Nephron progenitor cell (in vitro differentiated cells): ENCODE data around the gene OR10G6.

Source experiments
- DNase-seq: peaks from one replicate; pipeline ENCODE4 v3.0.0; 2021
- H3K27ac Mint-ChIP-seq: 2 replicates; pipeline ENCODE4 v1.8.0; 2021; ENCODE audit warnings: mild to moderate bottlenecking, moderate library complexity, mixed read lengths
- H3K27me3 Mint-ChIP-seq: 2 replicates; pipeline ENCODE4 v1.8.0; 2021; ENCODE audit warnings: mild to moderate bottlenecking, low read depth, mixed read lengths; ENCODE audit not compliant: poor library complexity
- H3K36me3 Mint-ChIP-seq: 2 replicates; pipeline ENCODE4 v1.8.0; 2021; ENCODE audit warnings: low read depth, mixed read lengths
- H3K4me1 Mint-ChIP-seq: 2 replicates; pipeline ENCODE4 v1.8.0; 2021; ENCODE audit warnings: mixed read lengths
- H3K4me3 Mint-ChIP-seq: 2 replicates; pipeline ENCODE4 v1.8.0; 2021; ENCODE audit warnings: mild to moderate bottlenecking, moderate library complexity, mixed read lengths
- H3K9me3 Mint-ChIP-seq: 2 replicates; pipeline ENCODE4 v1.8.0; 2021; ENCODE audit warnings: mild to moderate bottlenecking, moderate library complexity, mixed read lengths
- TF ChIP-seq, protein P1 (sequence below): fragments of 200-600 bp; sonication (generic); IDR thresholded peaks from 2 replicates; pipeline ENCODE4 v1.5.0; 2021; ENCODE audit warnings: antibody characterized with exemption

Gene OR10G6

DNA sequence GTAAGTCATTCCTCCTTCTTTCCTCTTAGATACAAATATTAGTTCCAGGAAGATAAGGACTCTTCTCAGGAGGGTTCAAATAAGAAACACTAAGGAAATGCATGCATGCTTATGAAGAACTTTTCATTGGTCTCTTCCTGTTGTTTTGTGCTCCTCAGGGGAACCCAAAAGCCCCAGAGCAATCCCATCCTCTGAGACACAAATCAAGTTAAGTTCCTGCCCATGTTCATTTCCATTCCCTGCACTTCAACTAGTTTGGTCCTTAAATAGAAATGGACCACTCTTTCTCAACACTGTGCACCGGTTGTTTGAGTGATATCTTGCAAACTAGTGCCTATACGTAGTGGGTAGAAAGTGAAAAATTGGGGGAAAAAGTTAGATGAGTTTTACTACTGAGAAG, 17.7 kb upstream of the OR10G6 start, which contains the start of gene OR10G4:
Gene OR10G4, plus strand, starts transcription at position 301 of the 400 bp plus-strand sequence. CDS start 2,578 bp downstream, outside the sequence.
- Mint-ChIP-seq H3K4me1 (no peaks in the 10 kb centered on the region), H3K27ac (no peak within 1 kb of the TSS), H3K36me3 (no peaks in the 10 kb centered on the region), H3K4me3 (no peak within 1 kb of the TSS), H3K9me3 (no peaks in the 10 kb centered on the region), H3K27me3 (peaks cover 9% of the 10 kb centered on the region)
- no peak for DNase-seq
- TF ChIP-seq, protein P1, sequence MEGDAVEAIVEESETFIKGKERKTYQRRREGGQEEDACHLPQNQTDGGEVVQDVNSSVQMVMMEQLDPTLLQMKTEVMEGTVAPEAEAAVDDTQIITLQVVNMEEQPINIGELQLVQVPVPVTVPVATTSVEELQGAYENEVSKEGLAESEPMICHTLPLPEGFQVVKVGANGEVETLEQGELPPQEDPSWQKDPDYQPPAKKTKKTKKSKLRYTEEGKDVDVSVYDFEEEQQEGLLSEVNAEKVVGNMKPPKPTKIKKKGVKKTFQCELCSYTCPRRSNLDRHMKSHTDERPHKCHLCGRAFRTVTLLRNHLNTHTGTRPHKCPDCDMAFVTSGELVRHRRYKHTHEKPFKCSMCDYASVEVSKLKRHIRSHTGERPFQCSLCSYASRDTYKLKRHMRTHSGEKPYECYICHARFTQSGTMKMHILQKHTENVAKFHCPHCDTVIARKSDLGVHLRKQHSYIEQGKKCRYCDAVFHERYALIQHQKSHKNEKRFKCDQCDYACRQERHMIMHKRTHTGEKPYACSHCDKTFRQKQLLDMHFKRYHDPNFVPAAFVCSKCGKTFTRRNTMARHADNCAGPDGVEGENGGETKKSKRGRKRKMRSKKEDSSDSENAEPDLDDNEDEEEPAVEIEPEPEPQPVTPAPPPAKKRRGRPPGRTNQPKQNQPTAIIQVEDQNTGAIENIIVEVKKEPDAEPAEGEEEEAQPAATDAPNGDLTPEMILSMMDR: no peak

DNA sequence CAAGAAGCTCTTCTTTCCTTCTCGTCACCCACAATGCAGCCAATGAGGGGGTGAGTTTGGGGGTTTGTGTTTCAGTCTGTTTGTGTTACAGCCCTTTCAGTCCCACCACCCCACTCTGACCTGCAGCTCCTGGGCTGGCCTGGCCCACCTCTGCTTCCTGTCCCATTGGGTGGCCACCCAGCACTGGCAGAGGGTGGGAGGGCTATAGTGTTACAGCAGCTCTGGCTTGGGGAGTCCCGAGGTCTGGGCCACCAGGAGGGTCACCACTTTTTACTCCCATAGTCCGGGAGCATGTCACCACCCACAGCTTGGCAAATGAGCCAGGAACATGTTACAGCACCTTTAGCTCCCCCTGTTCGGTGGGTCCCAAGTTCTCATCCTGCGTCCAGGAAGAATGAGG, 15.7 kb downstream of the OR10G6 start:
- Mint-ChIP-seq H3K27me3 (peaks cover 10% of the 10 kb centered on the region), H3K36me3 (no peaks in the 10 kb centered on the region), H3K9me3 (peaks cover 13% of the 10 kb centered on the region), H3K27ac (no peak overlapping the region), H3K4me1 (no peaks in the 10 kb centered on the region), H3K4me3 (no peak overlapping the region)
- DNase-seq: no peak
- TF ChIP-seq, protein P1: no peak

DNA sequence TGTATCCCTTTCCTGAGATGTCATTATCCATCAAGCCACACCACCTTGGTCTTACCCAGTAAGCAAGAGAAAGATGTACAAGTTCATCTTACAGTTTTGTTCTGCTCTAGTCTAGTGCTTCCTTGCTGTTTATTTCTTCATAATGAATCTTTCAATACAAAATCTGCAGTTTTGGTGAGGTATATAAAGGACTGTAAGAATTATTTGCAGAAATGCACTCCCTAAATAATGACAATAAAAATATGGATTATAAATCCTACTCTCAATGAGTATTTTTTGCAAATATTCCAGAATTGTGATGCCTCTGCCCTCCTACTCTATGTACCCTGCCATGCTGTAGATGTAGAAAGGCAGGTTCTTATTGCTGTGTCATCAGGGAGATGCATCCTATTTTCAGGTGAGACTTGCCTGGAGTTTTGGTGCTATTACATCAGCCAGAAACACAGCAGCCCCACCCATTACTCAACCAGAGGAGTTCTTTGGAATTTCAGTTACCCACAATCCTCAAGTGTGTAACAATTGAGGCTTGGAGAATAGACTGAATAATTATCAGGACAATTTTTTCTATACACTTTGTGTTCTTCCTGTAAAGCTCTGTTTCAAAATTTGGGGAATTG, 17.1 kb downstream of the OR10G6 start, which contains the start of gene OR10S1:
Gene OR10S1, minus strand, starts transcription at position 51 of the 617 bp plus-strand sequence. CDS start 117 bp downstream, outside the sequence.
- peaks cover 9% of the 10 kb centered on the region for H3K9me3 Mint-ChIP-seq
- DNase-seq: no peak
- TF ChIP-seq, protein P1: no peak
- H3K27ac Mint-ChIP-seq: peak within 1 kb of the TSS; percentile 85
- H3K27me3 Mint-ChIP-seq: peaks cover 6% of the 10 kb centered on the region
- no peaks in the 10 kb centered on the region for H3K36me3 Mint-ChIP-seq
- no peaks in the 10 kb centered on the region for H3K4me1 Mint-ChIP-seq
- H3K4me3 Mint-ChIP-seq: no peak within 1 kb of the TSS

DNA sequence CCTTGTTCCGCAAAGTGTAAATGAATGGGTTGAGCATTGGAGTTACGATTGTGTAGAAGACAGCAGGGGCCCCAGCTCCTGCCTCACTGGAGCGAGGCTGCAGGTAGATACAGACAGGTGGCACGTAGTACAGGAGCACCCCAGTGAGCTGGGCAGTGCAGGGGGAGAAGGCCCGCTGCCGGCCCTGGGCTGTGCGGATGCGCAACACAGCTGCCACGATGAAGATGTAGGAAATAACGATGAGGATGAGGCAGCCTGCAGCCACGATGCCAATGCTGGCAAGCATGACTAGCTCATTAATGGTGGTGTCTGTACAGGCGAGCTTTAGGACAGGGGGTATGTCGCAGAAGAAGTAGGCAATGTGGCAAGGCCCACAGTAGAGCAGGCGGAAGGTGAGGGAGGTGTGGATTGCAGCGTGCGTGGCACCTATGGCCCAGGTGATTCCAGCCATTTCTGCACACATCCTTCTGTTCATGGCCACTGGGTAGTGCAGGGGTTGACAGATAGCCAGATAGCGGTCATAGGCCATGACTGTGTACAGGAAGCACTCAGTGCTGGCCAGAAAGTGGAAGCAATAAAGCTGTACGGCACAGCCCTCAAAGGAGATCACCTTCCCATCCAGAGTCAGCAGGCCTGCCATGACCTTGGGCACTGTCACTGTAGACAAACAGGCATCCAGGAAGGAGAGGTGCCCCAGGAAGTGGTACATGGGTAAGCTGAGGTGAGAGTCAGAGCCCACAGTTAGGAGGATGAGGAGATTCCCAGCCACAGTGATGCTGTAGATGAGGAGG, 18.0 kb downstream of the OR10G6 start:
- Mint-ChIP-seq H3K36me3 (no peaks in the 10 kb centered on the region), H3K4me1 (no peaks in the 10 kb centered on the region), H3K9me3 (peaks cover under 1% of the 10 kb centered on the region), H3K27me3 (peaks cover 5% of the 10 kb centered on the region), H3K27ac (peak overlapping the region; percentile 85), H3K4me3 (no peak overlapping the region)
- no peak for DNase-seq
- TF ChIP-seq, protein P1: no peak

DNA sequence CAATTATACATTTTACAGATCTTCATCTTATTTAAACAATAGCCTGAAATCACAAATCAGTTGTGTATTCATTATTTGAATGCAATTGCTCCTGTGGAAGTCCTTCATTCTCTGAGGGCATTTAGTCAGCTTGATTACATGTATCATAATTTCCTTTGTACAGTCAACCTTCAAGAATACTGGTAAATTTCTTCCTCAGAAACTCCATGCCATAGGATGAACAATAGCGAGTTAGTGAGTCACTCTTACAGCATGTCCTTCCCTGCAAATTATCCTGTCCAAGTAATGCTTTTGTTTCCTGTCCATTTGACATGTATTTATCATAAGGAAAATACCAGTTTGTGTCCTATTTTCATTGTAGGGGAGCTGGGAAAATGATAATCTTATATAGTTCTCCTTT, 21.1 kb downstream of the OR10G6 start:
- H3K27ac Mint-ChIP-seq: no peak overlapping the region
- TF ChIP-seq, protein P1: no peak
- H3K4me1 Mint-ChIP-seq: no peaks in the 10 kb centered on the region
- no peak for DNase-seq
- peaks cover 2% of the 10 kb centered on the region for H3K27me3 Mint-ChIP-seq
- H3K4me3 Mint-ChIP-seq: no peak overlapping the region
- no peaks in the 10 kb centered on the region for H3K36me3 Mint-ChIP-seq
- peaks cover 10% of the 10 kb centered on the region for H3K9me3 Mint-ChIP-seq
